ENCODE data around the gene COX4I2.

GRCh38 chr20:31685853-31686643, 48.3 kb downstream of the COX4I2 start:
- no peak for TF ChIP-seq CTCF (conservative IDR thresholded peaks at IDR 0.05; ENCODE audit: low read length)
- TF ChIP-seq EZH2phosphoT487 (IDR thresholded peaks at IDR 0.05; ENCODE audit: borderline replicate concordance, low read depth, low read length) = no peak

Data from OCI-LY7 (cell line).